NCI-H187 treated with DMSO at 0.1 percent for 48 hours (cell line): ENCODE results near the gene OR2A25.
"Not testable (repeated sequence)": the region's sequence is repeated elsewhere in the genome, so short reads cannot be mapped to it uniquely, and the experiment has no call there.

Source experiments
- DNase-seq: peaks from one replicate; lab custom pipeline; 2025; lab: John Stamatoyannopoulos, UW

Gene OR2A25, protein sequence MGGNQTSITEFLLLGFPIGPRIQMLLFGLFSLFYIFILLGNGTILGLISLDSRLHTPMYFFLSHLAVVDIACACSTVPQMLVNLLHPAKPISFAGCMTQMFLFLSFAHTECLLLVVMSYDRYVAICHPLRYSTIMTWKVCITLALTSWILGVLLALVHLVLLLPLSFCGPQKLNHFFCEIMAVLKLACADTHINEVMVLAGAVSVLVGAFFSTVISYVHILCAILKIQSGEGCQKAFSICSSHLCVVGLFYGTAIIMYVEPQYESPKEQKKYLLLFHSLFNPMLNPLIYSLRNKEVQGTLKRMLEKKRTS

GRCh38 chr7:144069511-144069910 lies at the start of gene OR2A25:
OR2A25 (plus strand) TSS chr7:144069811; CDS start chr7:144074220, 4,409 bp downstream.
- DNase-seq, result no peak

GRCh38 chr7:144020340-144020739 lies 49.3 kb upstream of the OR2A25 start:
- DNase-seq, result no peak

DNA sequence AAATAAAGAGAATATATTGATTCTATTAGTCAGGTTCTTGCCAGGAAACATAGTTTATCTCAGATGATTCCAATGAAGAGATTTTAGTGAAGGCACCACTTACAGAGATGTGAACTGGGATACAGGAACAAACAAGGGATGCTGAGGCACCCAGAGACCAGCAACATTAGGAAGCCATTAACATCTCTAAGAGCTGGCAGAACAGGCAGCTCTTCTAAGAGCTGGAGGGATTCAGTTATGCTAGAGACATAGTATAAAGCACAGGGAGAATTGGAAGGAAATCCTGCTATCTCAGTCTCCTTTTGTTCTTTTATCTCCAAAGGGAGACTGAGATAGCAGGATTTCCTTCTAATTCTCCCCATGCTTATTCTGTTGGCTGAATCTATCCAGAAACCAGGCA lies 47.4 kb upstream of the OR2A25 start:
- DNase-seq, result no peak

DNA sequence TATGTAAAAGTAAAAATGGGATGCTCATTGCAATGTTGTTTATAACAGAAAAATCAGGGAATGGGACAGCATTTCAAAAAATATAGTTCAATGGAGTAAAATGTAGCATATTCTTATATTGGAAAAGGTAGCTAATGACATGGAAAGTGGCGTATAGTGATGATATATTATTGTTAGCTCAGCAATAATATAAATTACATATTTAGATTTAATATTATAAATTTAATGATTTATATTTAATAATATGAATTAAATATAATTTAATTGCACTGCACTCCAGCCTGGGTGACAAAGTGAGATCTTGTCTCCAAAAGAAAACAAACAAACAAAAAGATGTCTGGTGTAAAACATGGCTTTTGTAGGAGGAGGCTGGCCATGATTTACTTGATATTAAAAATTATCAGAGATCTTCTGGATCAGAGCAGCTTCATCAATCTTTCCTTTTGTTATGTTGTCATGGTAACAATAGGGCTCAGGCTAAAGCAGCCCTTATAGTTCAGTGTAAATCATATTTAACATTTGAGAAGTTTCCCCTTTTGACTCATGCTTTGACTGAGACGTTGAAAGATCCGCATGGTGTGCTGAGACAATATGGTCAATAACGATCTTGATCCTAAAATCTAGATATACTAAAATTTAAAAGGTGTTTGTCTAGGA lies 46.3 kb upstream of the OR2A25 start:
- no peak for DNase-seq

- DNase-seq, result no peak
Measured at GRCh38 chr7:144024213-144024612, 45.4 kb upstream of the OR2A25 start.

DNA sequence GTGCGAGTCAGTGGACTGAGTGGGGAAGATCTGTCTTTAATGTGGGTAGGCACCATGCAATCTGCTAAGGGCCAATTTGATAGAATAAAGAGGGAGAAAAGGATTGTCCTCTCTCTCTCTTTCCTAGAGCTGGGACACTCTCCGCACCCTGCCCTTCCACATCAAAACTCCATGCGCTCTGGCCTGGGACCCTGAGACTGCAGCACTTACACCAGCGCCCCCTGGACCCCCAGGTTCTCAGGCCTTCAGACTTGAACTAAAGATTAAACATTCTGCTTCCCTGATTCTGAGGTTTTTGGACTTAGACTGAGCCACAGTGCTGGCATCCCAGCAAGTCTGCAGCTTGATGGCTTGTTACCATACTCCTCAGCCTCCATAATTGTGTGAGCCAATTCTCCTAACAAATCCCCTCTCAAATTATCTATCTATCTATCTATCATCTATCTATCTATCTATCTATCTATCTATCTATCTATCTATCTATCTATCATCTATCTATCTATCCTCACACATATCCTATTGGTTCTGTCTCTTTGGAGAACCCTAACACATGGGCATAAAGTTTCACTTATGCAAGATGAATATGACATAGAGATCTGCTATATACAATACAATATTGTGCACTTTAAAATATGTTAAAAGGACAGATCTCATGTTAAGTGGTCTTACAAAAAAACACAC lies 43.3 kb upstream of the OR2A25 start:
- no peak for DNase-seq

GRCh38 chr7:144027070-144027469 lies 42.5 kb upstream of the OR2A25 start:
- DNase-seq, result no peak

DNA sequence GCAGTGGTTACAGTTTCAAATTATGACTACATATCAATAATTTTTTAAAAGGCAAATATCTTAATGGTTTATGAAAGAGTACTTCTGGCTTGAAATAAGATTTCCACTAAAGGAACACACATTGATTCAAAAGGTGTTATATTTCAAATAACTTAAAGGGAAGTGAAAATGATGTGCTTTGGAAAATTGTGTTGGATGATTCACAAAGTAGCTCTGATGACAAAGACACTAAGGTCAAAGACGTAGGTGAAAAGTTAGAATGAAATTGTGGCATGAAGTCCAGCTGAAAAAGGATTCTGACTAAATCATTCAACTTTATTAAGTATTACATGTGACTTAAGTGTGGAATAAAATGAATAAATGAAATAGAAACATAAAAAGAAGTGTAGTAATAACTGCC lies 41.6 kb upstream of the OR2A25 start:
- DNase-seq, result no peak

- no peak for DNase-seq
Measured at GRCh38 chr7:144028547-144028946, 41.1 kb upstream of the OR2A25 start.

- no peak for DNase-seq
Measured at GRCh38 chr7:144032516-144032915, 37.1 kb upstream of the OR2A25 start.

GRCh38 chr7:144032985-144033709 lies 36.5 kb upstream of the OR2A25 start:
- DNase-seq, result no peak

DNA sequence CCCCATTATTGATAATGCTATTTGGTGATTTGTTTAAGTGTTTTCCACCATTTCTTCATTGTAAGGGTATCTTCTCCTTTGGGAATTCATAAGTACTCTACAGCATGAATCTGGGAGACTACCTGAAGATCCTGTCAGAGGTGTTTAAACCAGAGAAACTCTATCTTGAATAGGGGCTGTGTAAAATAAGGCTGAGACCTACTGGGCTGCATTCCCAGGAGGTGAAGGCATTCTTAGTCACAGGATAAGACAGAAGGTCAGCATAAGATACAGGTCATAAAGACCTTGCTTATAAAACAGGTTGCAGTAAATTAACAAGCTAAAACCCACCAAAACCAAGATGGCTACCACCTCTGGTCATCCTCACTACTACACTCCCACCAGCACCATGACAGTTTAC lies 34.2 kb upstream of the OR2A25 start:
- no peak for DNase-seq

DNA sequence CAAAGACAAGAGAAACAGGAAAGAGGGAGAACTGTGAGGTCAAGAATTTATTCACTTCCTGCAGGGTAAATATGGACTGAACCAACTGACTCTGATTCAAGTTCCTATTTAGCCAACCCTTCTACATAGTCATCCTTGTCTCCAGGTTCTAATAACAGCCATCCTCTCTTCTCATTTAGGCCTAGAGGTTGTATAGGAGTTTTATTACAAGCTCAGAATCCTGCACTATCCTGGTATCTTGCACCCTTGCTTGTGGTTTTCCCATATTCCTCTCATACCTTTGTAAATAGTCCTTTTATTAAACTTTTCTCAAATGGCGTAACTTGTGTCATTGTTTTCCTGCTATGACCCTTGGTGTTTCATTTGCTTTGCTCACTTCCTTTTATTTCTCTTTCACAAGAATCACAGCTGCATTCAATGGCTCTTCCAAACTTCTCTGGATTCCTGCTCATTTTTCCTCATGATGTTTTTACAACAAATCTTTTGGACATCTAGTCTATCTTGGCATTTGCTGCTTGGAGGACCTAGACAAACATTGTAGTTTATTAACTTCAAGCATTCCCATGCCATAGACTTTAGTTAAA lies 33.2 kb upstream of the OR2A25 start:
- DNase-seq, result no peak

DNA sequence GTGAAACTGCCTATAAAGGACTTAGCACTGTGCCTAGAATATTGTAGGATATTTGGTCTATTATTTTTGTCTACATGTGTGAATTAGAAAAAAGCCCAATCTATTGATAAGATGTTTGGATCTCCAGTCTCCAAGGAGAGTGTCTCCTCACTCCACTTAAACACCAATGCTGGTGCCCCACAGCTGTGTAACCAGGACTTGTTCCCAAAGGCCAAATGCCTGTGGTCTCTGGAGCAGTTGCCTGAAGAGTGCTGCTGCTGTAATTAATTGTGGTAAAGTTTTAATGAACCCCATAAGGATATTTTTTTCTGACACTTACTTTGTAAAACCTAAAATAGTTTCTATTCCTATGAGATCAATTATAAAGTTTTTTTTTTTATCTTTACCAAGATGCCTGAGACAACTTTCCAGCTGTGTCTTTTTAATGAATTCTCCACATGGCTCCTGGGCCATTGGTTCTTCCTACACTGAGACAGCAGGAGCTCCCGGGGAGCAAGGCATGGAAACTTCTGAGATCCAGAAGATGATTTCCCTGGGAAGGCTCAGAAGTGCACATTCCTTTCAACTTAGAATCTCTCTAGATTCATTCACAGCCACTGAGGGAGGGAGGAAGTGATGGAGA lies 32.1 kb upstream of the OR2A25 start:
- DNase-seq, result no peak

DNA sequence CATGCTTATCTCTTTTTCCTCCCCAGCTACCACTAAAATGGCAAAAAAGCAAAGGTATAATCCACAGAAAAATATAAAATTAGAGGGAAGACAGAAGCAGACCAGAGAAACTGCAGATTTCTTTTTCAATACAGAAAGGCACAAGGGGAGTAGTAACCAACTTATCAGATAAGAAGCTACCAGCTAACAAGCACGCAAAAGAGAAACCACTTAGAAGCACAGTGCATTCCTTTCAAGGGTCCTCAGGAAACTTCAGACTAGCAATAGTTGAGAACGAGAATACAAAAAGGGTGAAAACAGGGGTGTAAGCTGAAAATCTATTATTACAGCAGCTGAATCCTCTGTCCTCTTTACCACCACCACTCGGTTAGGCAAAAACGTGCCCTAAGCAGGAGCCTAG lies 30.7 kb upstream of the OR2A25 start:
- no peak for DNase-seq

- DNase-seq, result no peak
Measured at GRCh38 chr7:144048648-144049047, 21.0 kb upstream of the OR2A25 start, which contains the start of gene OR2A5. OR2A5 (plus strand) TSS chr7:144048948; CDS start chr7:144050402, 1,454 bp downstream.

- DNase-seq, result no peak
Measured at GRCh38 chr7:144049491-144049890, 20.1 kb upstream of the OR2A25 start.

DNA sequence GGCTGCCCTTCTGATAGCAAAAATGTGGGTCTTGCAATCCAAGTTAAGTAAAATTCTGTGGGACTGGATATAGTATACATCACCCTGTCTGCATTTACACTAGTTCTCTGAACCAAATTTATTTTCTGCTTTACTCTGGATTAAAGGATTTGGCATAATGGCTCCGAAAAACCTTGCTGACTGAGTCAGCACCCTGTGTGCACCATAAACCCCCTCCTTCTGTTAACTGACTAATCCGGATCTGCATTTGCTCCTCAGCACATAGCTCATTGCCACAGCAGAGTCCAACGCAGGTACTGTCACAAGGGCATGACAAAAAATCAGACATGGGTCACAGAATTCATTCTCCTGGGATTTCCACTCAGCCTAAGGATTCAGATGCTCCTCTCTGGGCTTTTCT lies 19.5 kb upstream of the OR2A25 start:
- DNase-seq, result no peak

DNA sequence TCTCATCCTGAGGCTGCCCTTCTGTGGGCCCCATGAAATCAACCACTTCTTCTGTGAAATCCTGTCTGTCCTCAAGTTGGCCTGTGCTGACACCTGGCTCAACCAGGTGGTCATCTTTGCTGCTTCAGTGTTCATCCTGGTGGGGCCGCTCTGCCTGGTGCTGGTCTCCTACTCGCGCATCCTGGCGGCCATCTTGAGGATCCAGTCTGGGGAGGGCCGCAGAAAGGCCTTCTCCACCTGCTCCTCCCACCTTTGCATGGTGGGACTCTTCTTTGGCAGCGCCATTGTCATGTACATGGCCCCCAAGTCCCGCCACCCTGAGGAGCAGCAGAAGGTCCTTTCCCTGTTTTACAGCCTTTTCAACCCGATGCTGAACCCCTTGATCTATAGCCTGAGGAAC lies 18.7 kb upstream of the OR2A25 start:
- DNase-seq, result not testable (repeated sequence)

DNA sequence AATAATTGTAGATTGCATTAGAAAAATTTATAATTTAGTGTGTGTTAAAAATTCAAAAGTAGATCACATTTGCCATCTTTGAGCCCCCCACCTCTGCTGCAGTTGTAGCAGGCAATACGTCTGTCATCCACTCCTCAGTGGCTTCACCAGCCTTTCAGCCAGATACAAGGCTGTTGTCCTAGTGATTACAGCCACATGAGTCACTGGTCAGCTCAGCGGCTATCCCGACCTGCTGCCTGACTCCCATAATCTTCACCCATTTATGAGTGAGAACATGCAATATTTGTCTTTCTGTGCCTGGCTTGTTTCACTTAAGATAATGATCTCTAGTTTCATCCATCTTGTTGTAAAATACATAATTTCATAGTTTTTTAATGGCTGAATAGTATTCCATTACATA lies 11.7 kb upstream of the OR2A25 start:
- no peak for DNase-seq

- DNase-seq, result no peak
Measured at GRCh38 chr7:144063710-144064109, 5.9 kb upstream of the OR2A25 start.

- no peak for DNase-seq
Measured at GRCh38 chr7:144069953-144070352, 342 bp downstream of the OR2A25 start.
